ENCODE measurements around the gene IFNL2. TPM values are rescaled to one million over a fixed set of nuclear protein-coding genes. Genes with fewer than 3 reads are reported as not detected.

The IFNL2 gene
- total RNA-seq, 6 experiments from 2014 or later = not detected

DNA sequence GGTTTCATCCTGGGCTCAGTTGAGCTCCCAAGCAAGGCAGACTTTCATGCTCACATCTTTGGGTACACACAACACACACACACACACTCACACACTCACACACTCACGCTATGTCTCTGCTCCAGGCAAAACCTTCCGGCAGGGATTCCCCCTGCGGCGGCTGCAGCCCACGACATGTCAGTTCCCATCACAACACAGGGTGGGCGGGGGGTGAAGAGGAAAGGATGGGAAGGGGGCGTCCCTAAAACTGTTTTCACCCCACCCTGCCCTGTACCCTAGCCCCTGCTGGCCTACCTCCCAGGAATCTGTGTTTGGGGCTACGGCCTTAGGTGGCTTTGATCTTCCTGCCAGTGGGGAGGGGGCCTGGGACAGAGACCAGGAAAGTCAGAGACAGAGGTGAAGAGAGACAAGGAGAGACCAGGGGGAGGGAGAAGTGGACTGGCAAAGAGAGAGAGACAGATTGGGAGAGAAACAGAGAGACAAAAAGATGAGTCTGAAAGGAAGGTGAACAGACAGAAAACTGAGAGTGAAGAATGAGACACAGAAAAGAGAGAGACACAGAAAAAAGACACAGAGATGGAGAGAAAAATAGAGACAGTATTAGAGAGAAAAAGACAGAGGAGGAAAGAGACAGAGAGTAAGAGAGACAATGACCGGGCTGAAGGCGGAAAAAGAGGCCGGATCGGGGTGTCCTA is 48.6 kb downstream of the IFNL2 start:
- H3K36me3 Mint-ChIP-seq (ENCODE audit: low read depth) = no peaks in the 10 kb centered on the region
- H3K27ac Mint-ChIP-seq = no peak overlapping the region
- no peak overlapping the region for H3K4me3 Mint-ChIP-seq
- no peaks in the 10 kb centered on the region for H3K4me1 Mint-ChIP-seq (ENCODE audit: low read depth)
- DNase-seq = no peak
- H3K9me3 Mint-ChIP-seq = no peaks in the 10 kb centered on the region
- peaks cover 32% of the 10 kb centered on the region for H3K27me3 Mint-ChIP-seq (ENCODE audit: insufficient read depth)
- TF ChIP-seq, protein P1, sequence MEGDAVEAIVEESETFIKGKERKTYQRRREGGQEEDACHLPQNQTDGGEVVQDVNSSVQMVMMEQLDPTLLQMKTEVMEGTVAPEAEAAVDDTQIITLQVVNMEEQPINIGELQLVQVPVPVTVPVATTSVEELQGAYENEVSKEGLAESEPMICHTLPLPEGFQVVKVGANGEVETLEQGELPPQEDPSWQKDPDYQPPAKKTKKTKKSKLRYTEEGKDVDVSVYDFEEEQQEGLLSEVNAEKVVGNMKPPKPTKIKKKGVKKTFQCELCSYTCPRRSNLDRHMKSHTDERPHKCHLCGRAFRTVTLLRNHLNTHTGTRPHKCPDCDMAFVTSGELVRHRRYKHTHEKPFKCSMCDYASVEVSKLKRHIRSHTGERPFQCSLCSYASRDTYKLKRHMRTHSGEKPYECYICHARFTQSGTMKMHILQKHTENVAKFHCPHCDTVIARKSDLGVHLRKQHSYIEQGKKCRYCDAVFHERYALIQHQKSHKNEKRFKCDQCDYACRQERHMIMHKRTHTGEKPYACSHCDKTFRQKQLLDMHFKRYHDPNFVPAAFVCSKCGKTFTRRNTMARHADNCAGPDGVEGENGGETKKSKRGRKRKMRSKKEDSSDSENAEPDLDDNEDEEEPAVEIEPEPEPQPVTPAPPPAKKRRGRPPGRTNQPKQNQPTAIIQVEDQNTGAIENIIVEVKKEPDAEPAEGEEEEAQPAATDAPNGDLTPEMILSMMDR (IDR thresholded peaks at IDR 0.05) = no peak

DNA sequence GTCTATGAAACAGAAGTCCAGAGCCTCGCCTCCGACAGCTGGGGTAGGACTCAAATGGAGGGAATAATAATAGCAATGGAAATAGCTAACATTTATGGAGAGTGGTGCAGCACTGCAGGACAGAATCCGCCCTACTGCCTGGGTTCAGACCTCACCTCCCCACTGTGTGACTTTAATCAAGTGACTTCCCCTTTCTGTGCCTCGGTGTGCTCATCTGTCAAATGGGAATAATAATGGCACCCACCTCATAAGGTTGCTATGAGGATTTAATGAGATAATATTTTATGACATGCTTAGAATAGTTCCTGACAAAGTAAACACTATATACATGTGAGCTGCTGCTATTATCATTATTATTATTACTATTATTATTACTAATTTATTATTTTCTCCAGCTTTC is 49.3 kb downstream of the IFNL2 start:
- TF ChIP-seq, protein P1 (IDR thresholded peaks at IDR 0.05) = no peak
- Mint-ChIP-seq H3K4me3 (no peak overlapping the region), H3K36me3 (ENCODE audit: low read depth) (no peaks in the 10 kb centered on the region), H3K27ac (no peak overlapping the region), H3K4me1 (ENCODE audit: low read depth) (no peaks in the 10 kb centered on the region), H3K27me3 (ENCODE audit: insufficient read depth) (peaks cover 34% of the 10 kb centered on the region), H3K9me3 (no peaks in the 10 kb centered on the region)
- no peak for DNase-seq

DNA sequence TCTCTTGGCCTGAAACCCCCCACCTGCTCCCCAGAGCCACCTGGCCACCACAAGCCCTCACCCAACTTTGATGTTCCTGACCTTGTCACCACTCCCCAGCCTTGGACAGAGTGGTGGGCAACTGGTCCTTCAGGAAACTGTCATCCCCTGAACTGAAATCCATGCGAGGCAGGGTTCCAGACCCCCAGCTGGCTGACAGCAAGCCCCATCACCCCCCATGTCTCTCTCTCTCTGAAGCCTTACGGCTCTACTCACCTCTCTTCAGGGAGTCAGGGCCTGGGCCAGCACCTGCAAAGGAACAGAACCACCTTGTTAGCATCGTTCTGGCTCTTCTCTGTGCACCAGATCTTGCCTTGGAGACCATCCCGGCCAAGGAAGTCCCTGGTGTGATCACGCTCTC is 49.9 kb downstream of the IFNL2 start:
- TF ChIP-seq, protein P1 (IDR thresholded peaks at IDR 0.05) = no peak
- Mint-ChIP-seq H3K27me3 (ENCODE audit: insufficient read depth) (peaks cover 37% of the 10 kb centered on the region), H3K36me3 (ENCODE audit: low read depth) (no peaks in the 10 kb centered on the region), H3K4me1 (ENCODE audit: low read depth) (no peaks in the 10 kb centered on the region), H3K27ac (no peak overlapping the region), H3K4me3 (no peak overlapping the region), H3K9me3 (no peaks in the 10 kb centered on the region)
- DNase-seq = no peak

DNA sequence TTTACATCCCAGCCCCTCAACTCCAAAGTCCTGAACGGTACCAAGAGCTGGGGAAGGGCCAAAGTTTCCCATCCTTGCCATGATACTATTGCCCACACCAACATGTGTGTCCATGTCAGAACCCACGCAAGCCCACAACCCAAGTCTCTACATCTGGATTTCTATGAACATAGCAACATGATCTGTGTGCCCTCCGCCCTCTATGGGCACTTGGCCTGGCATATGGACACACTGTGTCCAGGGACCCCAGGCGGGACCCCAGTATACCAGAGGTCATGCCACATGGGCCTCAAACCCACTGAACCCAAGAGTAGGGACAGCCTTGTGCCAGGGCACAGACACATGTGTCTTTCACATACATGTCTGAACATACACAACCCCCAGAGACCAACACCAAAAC is 50.5 kb downstream of the IFNL2 start:
- Mint-ChIP-seq H3K4me3 (no peak overlapping the region), H3K27me3 (ENCODE audit: insufficient read depth) (peaks cover 37% of the 10 kb centered on the region), H3K27ac (no peak overlapping the region), H3K4me1 (ENCODE audit: low read depth) (no peaks in the 10 kb centered on the region), H3K9me3 (no peaks in the 10 kb centered on the region), H3K36me3 (ENCODE audit: low read depth) (no peaks in the 10 kb centered on the region)
- TF ChIP-seq, protein P1 (IDR thresholded peaks at IDR 0.05) = no peak
- no peak for DNase-seq

DNA sequence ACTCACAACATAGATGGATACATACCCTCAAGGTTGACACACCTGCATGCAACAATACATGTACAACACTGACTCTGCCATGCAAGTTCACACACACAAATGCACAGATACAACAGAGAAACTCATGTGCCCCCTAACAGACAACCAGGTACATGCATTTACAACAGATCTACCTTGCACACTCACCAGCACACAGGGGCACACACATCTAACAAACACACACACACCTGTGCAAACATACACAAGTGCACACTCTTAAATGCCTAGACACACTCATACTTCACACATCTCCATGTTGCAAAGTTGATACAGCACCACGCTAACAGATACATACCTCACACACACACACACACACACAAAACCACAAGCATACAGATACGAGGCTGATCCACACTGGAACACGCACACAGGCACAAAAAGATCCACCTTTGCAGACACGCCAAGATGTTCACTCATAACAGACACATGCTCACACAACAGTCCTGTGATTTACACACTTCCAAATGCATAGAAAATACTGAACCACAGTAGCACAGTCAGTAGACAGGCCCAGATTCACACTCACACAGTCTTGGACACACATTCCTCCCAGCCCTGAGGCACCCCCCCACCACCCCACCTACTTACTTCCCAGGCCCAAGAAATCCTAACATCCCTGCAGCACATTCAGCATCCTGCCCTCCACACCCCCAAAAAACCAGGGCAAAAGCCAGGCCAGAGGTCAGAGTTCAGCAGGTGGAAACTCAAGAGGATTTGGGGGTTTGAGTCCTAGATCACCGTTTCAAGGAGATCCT is 51.1 kb downstream of the IFNL2 start:
- TF ChIP-seq, protein P1 (IDR thresholded peaks at IDR 0.05) = no peak
- Mint-ChIP-seq H3K4me3 (peak overlapping the region; percentile 6; the same call in 1 of the 2 replicates), H3K27ac (no peak overlapping the region), H3K4me1 (ENCODE audit: low read depth) (no peaks in the 10 kb centered on the region), H3K36me3 (ENCODE audit: low read depth) (no peaks in the 10 kb centered on the region), H3K27me3 (ENCODE audit: insufficient read depth) (peaks cover 41% of the 10 kb centered on the region), H3K9me3 (no peaks in the 10 kb centered on the region)
- no peak for DNase-seq

Other genes starting within 250 kb of the IFNL2 start
- gene FBXO27, start 235.8 kb upstream of the IFNL2 start, total RNA-seq (2021; fragmentation: NEBNext Ultra II Directional; extraction: Animal tissue kit (Norgen Biotek cat#: 25700)) = 1 to 10 TPM in 3 of 6 experiments, under 1 TPM in 3; 0.47 to 2.2 (median 0.90) TPM
- gene ACP7, start 184.0 kb upstream of the IFNL2 start, total RNA-seq (2021; fragmentation: NEBNext Ultra II Directional; extraction: Animal tissue kit (Norgen Biotek cat#: 25700)) = not detected
- gene PAK4, start 142.6 kb upstream of the IFNL2 start, total RNA-seq (2021; fragmentation: NEBNext Ultra II Directional; extraction: Animal tissue kit (Norgen Biotek cat#: 25700)) = 10 to 100 TPM; 35.4 to 40.4 (median 35.8) TPM
- gene NCCRP1, start 71.4 kb upstream of the IFNL2 start, total RNA-seq (2021; fragmentation: NEBNext Ultra II Directional; extraction: Animal tissue kit (Norgen Biotek cat#: 25700)) = not detected
- not detected for gene SYCN, start 64.1 kb upstream of the IFNL2 start, total RNA-seq (2021; fragmentation: NEBNext Ultra II Directional; extraction: Animal tissue kit (Norgen Biotek cat#: 25700))
- not detected for gene IFNL3, start 23.4 kb upstream of the IFNL2 start, total RNA-seq (2021; fragmentation: NEBNext Ultra II Directional; extraction: Animal tissue kit (Norgen Biotek cat#: 25700))
- not detected for gene IFNL4, start 19.5 kb upstream of the IFNL2 start, total RNA-seq (2021; fragmentation: NEBNext Ultra II Directional; extraction: Animal tissue kit (Norgen Biotek cat#: 25700))
- gene IFNL1, start 28.0 kb downstream of the IFNL2 start, total RNA-seq (2021; fragmentation: NEBNext Ultra II Directional; extraction: Animal tissue kit (Norgen Biotek cat#: 25700)) = not detected
- under 1 TPM in 2 of 6 experiments, not detected in 4; 0.07 to 0.14 TPM for gene LRFN1, start 52.5 kb downstream of the IFNL2 start, total RNA-seq (2021; fragmentation: NEBNext Ultra II Directional; extraction: Animal tissue kit (Norgen Biotek cat#: 25700))
- gene GMFG, start 67.6 kb downstream of the IFNL2 start, total RNA-seq (2021; fragmentation: NEBNext Ultra II Directional; extraction: Animal tissue kit (Norgen Biotek cat#: 25700)) = 1 to 10 TPM in 1 of 6 experiments, under 1 TPM in 5; 0.37 to 1.1 (median 0.77) TPM
- 100 to 1,000 TPM; 107 to 133 (median 124) TPM for gene SAMD4B, start 74.0 kb downstream of the IFNL2 start, total RNA-seq (2021; fragmentation: NEBNext Ultra II Directional; extraction: Animal tissue kit (Norgen Biotek cat#: 25700))
- 10 to 100 TPM; 46.8 to 70.0 (median 60.6) TPM for gene PAF1, start 122.7 kb downstream of the IFNL2 start, total RNA-seq (2021; fragmentation: NEBNext Ultra II Directional; extraction: Animal tissue kit (Norgen Biotek cat#: 25700))
- 10 to 100 TPM; 38.2 to 48.5 (median 45.2) TPM for gene MED29, start 123.0 kb downstream of the IFNL2 start, total RNA-seq (2021; fragmentation: NEBNext Ultra II Directional; extraction: Animal tissue kit (Norgen Biotek cat#: 25700))
- gene ZFP36, start 138.5 kb downstream of the IFNL2 start, total RNA-seq (2021; fragmentation: NEBNext Ultra II Directional; extraction: Animal tissue kit (Norgen Biotek cat#: 25700)) = 10 to 100 TPM; 30.9 to 81.6 (median 68.5) TPM
- 10 to 100 TPM; 38.3 to 56.0 (median 45.7) TPM for gene PLEKHG2, start 144.3 kb downstream of the IFNL2 start, total RNA-seq (2021; fragmentation: NEBNext Ultra II Directional; extraction: Animal tissue kit (Norgen Biotek cat#: 25700))
- 1,000 to 10,000 TPM; 1,647 to 2,008 (median 1,885) TPM for gene RPS16, start 167.6 kb downstream of the IFNL2 start, total RNA-seq (2021; fragmentation: NEBNext Ultra II Directional; extraction: Animal tissue kit (Norgen Biotek cat#: 25700))
- gene SUPT5H, start 177.2 kb downstream of the IFNL2 start, total RNA-seq (2021; fragmentation: NEBNext Ultra II Directional; extraction: Animal tissue kit (Norgen Biotek cat#: 25700)) = 100 to 1,000 TPM; 102 to 129 (median 107) TPM
- 100 to 1,000 TPM in 1 of 6 experiments, 10 to 100 TPM in 5; 86.2 to 104 (median 92.5) TPM for gene TIMM50, start 212.4 kb downstream of the IFNL2 start, total RNA-seq (2021; fragmentation: NEBNext Ultra II Directional; extraction: Animal tissue kit (Norgen Biotek cat#: 25700))
- under 1 TPM in 2 of 6 experiments, not detected in 4; 0.38 to 0.45 TPM for gene DLL3, start 230.6 kb downstream of the IFNL2 start, total RNA-seq (2021; fragmentation: NEBNext Ultra II Directional; extraction: Animal tissue kit (Norgen Biotek cat#: 25700))
- gene SELENOV, start 246.7 kb downstream of the IFNL2 start, total RNA-seq (2021; fragmentation: NEBNext Ultra II Directional; extraction: Animal tissue kit (Norgen Biotek cat#: 25700)) = not detected

All from HFFc6 (cell line).